GM18508 (cell line): Measurements from ENCODE around the gene SLC30A7.
"Not testable (repeated sequence)": the region's sequence is repeated elsewhere in the genome, so short reads cannot be mapped to it uniquely, and the experiment has no call there.

ENCODE experiments used
- ATAC-seq: cut with Tn5 transposase; IDR thresholded peaks from one replicate; pipeline ENCODE4 v1.9.1; 2021; ENCODE audit warnings: moderate number of reproducible peaks; ENCODE audit not compliant: insufficient read depth, unreplicated experiment

SLC30A7 gene

GRCh38 chr1:100895540-100896480 lies at the start of gene SLC30A7:
Gene SLC30A7, plus strand, starts transcription at chr1:100896090. Its CDS starts 173 bp downstream, at chr1:100896263.
- ATAC-seq: peak; percentile 47

DNA sequence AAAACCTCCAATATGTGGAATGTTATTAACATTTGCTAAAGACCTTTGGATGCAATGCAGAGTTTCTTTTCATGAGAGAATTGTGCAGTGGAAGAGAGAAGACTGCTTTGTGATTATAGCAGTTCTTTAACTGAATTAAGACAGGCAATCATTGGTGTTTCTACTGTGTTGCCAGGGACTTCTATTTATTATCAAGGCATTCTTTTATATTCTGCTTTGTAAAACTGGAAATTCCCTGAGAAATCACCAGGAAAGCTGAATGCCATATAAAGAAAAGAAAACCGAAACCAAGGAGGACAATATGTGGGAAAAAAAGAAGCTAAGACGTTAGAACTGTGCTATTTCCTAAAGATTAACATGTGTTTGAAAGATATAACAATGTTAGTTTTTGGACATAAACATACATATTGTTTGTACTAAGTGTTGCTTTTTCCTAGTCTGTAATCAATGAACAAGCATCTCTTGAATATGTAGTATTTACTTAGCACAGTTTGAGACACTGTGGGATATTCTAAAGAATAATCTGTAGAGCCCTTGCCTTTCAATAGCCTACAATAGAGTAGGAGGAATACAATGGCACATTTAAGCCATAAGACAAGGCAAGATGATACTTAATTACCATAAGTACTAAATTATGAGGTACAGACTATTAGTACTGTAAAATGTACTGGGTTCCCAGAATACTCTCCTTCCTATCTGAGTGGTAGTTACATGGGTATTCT lies 48.4 kb upstream of the SLC30A7 start:
- ATAC-seq: no peak

DNA sequence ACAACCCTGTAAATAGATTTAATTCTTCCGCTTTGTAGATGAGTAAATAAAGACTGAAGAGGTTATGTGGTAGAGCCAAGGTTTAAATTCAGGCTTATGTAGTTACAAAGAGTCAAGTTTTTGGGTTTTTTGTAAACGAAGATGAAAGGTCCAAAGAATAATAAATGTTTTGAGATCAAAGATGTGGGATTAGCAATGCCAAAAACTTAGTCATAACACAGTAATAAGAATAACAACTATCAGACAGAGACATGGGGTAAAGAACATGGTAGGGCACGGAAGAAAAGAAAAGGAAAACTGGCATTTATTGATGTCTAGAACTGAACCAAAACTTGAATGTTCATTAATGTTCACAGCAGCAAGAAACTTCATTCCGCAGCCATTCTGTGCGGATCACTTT lies 44.2 kb upstream of the SLC30A7 start:
- ATAC-seq: no peak

DNA sequence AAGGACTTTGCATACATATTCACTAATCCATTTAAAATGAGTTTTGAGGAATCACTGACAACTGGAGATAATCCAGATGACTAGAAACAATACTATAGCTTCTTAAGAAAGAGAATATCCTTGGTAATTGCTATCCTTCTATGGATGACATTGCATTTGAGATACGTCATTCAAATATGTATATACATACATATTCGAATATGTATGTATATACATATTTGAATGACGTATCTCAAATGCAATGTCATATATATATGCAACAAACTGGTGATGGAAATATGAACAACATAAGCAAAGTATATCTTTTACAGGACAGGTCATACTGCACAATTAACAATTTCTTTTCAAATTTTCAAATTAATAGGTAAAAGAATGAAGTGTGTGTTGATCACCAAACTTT lies 42.9 kb upstream of the SLC30A7 start:
- ATAC-seq: no peak

DNA sequence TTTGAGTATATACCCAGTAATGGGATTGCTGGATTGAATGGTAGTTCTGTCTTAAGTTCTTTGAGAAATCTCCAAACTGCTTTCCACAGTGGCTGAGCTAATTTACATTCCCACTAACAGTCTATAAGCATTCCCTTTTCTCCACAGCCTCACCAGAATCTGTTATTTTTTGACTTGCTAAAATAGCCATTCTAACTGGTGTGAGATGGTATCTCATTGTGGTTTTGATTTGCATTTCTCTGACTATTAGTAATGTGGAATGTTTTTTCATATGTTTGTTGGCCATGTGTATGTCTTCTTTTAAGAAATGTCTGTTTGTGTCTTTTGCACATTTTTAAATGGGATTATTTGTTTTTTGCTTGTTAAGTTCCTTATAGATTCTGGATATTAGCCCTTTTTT lies 40.8 kb upstream of the SLC30A7 start:
- not testable (repeated sequence) for ATAC-seq

- ATAC-seq: no peak
These were observed 35.4 kb upstream of the SLC30A7 start for GRCh38 chr1:100860397-100860991.

- ATAC-seq: no peak
These were observed 34.5 kb upstream of the SLC30A7 start for GRCh38 chr1:100861379-100861778.

DNA sequence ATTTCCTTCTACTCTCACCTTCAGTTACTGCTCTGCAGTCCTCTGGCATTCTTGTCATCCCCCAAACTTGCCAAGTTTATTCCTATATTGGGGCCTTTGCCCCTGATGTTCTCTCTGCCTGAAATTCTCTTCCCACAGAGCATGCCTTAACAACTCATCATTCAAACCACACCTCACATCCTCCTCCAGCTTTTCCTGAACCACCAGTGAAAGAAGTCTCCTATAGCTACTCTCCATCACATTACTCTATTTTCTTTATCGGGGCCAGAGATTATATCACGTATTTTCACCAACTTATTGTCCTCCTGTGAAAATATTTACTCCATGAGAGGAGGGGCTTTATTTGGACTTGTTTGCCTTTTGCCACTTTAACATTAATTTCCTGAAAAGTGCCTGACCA lies 33.3 kb upstream of the SLC30A7 start:
- ATAC-seq: no peak

DNA sequence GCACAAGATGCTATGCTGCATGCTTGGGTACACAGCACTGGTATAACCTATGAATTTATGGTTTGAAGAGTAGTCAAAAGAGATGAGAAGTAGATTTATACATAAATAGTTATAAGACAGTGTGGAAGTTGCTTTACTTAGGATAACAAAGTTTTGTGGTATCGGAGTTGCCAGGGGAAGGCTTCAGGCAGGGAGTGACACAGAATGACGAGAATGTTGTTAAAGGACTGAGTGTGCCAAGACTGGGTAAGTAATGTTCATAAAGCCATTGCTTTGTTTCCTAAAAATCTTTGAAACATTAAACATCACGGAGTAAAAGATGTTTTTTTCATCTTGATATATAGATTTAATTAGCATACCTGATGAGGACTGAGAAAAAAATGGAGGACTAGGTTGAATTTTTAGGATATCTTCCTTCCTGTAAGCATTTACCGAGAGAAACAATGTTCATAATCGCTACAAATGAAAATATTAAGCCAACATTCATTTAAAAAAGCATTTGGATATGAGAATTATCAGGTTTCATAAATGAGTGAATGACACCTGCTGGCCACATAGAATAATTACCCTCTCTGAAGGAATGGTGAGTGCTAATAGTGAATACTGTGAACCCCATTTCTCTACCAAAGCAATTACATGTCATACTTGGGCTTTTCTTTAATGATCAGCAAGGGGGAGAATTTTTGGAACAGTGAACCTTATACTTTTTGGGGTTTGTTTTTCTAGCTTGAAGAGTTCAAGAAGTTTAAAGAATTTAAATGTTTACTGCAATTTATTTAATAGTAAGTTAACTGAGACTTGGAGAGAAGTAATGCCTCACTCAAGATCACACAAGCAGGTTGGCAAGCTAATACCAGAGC lies 29.6 kb upstream of the SLC30A7 start:
- ATAC-seq: no peak

GRCh38 chr1:100866901-100867206 lies 29.0 kb upstream of the SLC30A7 start:
- ATAC-seq: no peak

DNA sequence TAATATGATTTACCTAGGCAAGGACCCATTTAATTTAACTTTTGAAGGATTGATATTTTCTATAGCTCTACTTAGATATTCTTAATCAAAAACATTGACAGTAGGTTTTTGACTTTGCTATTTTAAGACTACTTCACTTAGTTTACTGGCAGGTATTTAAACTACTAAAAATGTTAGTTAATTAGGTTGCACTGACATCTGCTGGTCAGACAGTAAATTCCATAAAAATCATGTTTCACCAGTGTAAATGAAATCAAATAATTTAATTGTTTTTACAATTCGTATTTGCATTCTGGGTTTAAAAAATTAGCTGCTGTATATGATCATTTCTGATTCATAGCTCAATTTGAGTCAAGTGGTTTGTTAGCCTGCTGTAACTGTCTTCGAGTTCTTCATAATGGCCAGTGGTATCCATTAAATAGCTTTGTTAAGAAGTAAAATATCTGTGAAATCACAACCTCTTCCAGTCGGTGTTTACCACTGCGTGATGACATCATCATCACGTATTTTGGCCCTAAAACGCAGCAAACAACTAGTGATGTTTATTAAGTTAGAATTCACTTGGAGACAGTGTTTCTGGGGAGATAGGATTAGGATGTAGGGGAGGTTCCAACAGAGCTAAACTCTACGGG lies 27.4 kb upstream of the SLC30A7 start:
- no peak for ATAC-seq

- ATAC-seq: no peak
These were observed 25.9 kb upstream of the SLC30A7 start for GRCh38 chr1:100869996-100870395.

GRCh38 chr1:100874433-100874832 lies 21.5 kb upstream of the SLC30A7 start:
- ATAC-seq: no peak

- no peak for ATAC-seq
These were observed 20.7 kb upstream of the SLC30A7 start for GRCh38 chr1:100875228-100875627.

- ATAC-seq: no peak
These were observed 19.6 kb upstream of the SLC30A7 start for GRCh38 chr1:100876291-100876690.

- no peak for ATAC-seq
These were observed 16.5 kb upstream of the SLC30A7 start for GRCh38 chr1:100879422-100879821.

DNA sequence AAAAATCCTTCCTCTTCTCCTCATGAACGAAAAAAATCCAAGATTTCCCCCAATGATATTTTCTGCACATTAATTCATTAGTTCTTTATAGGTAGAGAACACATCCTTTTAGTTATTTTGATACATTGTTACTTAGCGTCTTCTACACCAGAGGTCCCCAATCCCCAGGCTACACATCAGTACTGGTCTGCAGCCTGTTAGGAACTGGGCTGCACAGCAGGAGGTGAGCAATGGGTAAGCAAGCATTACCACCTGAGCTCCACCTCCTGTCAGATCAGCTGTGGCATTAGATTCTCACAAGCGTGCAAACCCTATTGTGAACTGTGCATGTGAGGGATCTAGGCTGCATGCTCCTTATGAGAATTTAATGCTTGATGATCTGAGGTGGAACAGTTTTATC lies 14.2 kb upstream of the SLC30A7 start:
- no peak for ATAC-seq

- no peak for ATAC-seq
These were observed 13.2 kb upstream of the SLC30A7 start for GRCh38 chr1:100882698-100883097.

- ATAC-seq: no peak
These were observed 11.9 kb upstream of the SLC30A7 start for GRCh38 chr1:100883963-100884362.

DNA sequence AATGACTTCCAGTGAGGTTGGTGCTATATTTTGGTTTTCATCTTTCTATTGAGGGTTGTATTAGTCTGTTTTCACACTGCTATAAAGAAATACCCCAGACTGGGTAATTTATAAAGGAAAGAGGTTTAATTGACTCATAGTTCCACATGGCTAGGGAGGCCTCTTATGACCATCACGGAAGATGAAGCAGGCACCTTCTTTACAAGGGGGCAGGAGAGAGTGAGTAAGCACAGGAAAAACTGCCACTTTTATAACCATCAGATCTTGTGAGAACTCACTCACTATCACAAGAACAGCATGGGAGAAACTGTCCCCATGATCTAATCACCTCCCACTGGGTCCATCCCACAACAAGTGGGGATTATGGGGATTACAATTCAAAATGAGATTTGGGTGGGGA lies 6.9 kb upstream of the SLC30A7 start:
- not testable (repeated sequence) for ATAC-seq
